Measurements from ENCODE around the gene GPR32. TPM values are rescaled to one million over a fixed set of nuclear protein-coding genes. Genes with fewer than 3 reads are reported as not detected.
A peak's percentile ranks its signal among the peaks of the same experiment; 100 is the strongest.
"Not testable (repeated sequence)": the region's sequence is repeated elsewhere in the genome, so short reads cannot be mapped to it uniquely, and the experiment has no call there.

The GPR32 gene
- total RNA-seq, 1 donor from 2014 or later: not detected

DNA sequence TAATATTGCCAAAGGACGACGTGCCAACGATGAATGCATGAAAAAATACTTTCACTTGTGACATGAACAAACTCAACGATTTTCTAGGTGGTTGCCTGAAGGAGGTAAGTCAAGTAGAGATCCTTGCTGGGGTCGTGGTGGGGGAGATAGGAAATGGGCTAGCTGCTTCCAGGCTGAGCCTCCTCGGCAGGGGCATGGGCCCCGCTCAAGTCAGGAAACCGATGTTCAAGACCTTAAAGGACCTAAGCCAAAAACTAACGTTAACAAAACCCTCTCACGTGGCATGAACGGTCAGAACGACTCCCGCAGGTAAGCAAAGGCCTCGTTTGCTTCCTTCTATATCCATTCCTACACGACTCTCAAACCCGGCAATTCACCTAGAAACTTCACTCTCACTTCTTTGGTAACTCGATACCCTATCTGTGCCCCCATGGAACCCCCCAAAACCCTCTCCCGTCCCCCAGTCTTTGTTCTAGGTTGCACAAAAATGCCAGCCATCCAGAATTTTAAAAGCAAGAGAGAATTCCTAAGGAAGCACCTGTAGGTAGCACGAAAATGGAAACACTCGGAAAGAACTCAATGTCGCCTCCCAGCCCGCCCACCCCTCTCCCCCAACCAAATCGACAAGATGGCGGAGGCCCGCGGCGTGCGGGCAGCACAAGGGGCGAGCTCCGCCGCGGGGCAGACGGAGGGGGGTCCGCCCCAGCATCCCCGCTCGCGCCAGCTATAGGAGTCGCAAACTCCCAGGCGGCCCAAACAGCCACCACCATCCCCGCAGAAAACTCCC is 33.6 kb downstream of the GPR32 start:
- DNase-seq: peak; percentile 47

DNA sequence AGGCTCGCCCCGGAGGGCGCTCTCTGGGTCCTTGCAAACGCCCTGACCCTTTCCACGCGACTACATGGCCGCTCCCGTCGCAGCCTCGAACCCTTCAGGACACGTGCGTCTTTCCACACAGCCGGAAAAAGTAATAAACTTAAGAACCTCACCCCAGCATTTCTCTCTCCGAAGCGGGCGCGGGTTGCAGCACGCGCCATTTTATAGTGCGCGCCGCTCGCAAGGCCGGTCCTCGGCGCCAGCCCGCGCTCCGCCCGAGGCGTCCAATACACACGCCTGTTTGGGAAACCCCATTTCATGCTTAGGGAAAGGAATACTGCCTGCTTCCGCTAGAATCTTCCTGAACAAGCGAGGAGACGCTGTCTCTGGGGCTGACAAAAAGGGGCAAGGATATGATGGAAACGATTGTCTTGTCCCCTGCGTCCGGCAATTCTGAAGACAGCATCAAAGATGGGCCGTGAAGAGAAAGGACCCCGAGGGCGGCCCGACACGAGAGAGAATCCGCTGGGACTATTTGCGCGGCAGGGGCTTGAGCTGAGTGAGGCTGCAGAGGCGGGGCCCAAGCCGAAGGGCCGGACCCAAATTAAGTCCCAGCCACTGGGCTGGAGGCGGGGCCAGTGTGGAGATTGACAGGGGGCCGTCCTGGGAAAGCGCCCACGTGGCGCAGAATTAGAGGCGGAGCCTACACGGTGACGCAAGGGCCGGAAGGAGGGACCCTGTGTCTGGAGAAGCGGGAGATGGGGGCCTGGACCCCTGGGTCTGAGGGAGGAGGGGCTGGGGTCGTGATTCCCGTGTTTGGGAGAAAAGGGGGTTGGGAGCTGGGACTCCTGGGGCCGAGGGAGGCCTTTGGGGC is 34.4 kb downstream of the GPR32 start:
- DNase-seq: peak; percentile 100

DNA sequence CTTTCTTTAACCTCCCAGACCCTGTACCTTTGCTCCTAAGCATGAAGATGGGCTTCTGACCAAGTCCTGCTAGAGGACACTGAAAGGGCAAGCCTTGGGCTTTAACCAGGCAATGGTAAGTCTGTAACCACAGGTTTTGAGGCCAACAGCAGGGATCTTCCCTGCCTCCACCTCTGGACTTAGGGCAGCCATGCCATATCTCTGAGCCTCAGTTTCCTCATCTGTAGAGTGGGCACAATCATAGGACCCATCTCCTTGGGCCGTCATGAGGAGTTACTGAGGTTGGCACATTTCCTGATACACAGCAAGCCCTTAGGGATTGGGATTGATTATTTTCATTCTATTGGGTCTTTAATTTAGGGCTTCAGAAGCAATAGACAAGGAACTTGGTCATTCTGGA is 38.6 kb downstream of the GPR32 start:
- DNase-seq: no peak

DNA sequence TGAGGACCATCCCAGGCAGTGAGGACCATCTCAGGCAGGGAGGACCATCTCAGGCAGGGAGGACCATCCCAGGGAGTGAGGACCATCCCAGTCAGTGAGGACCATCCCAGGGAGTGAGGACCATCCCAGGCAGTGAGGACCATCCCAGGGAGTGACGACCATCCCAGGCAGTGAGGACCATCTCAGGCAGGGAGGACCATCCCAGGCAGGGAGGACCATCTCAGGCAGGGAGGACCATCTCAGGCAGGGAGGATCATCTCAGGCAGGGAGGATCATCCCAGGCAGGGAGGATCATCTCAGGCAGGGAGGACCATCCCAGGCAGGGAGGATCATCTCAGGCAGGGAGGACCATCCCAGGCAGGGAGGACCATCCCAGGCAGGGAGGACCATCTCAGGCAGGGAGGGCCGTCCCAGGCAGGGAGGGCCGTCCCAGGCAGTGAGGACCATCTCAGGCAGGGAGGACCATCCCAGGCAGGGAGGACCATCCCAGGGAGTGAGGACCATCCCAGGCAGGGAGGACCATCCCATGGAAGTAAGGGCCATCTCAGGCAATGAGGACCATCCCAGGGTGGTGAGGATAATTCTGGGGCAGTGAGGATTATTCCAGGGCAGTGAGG is 41.5 kb downstream of the GPR32 start:
- not testable (repeated sequence) for DNase-seq

DNA sequence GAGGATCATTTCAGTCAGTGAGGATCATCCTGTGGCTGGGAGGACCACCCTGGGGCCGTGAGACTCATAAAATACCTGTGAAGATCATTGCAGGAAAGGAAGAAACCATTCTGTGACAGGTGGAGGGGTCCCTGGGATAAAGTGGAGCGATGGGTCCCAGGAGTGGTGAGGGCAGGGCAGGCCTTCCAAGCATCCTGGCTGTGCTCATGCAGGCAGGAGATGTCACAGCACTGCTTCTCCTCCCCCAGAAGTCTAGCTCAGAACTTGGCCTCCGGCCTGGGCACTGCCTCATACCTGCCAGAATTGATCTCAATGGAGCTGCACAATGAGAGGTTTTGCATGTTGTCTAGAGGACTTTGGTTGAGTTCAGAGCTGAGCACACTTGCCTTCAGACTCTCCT is 42.2 kb downstream of the GPR32 start:
- no peak for DNase-seq

DNA sequence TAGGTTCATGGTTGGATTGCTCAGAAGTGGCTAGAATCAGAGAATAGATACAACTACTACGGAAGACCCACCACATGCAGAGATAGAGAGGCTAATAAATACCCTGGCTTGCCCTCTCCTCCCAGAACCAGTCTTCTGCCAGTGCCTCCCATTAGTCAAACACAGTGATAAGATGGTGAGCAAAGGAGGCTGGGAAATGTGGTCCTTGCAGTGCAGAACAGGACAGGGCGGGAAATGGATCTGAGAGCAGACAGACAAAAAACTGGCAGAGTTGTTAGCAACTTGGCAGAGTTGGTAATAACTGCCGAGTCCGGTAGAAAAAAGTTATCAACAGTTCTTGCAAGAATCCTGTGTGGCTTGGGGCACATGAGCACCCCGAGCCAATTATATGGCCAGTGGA is 44.6 kb downstream of the GPR32 start:
- DNase-seq: no peak

DNA sequence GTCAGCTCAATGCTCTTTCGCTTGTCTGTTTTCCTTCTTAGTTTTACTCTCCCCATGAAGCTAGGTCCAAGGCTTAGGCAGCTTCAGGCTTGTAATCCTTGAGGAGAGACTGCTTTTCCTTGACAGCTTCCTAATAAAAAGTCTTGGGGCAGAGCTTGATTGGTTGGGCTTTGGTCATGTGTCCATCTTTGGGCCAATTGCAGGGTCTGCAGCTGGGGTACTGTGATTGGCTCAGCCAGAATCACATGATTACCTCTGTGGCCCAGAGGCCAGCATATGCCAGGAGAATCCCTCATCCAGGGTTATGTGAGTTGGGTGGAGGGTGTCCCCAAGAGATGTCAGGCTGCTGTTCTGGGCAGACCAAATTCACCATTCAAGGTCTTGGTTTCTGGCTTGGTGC is 45.2 kb downstream of the GPR32 start:
- no peak for DNase-seq

DNA sequence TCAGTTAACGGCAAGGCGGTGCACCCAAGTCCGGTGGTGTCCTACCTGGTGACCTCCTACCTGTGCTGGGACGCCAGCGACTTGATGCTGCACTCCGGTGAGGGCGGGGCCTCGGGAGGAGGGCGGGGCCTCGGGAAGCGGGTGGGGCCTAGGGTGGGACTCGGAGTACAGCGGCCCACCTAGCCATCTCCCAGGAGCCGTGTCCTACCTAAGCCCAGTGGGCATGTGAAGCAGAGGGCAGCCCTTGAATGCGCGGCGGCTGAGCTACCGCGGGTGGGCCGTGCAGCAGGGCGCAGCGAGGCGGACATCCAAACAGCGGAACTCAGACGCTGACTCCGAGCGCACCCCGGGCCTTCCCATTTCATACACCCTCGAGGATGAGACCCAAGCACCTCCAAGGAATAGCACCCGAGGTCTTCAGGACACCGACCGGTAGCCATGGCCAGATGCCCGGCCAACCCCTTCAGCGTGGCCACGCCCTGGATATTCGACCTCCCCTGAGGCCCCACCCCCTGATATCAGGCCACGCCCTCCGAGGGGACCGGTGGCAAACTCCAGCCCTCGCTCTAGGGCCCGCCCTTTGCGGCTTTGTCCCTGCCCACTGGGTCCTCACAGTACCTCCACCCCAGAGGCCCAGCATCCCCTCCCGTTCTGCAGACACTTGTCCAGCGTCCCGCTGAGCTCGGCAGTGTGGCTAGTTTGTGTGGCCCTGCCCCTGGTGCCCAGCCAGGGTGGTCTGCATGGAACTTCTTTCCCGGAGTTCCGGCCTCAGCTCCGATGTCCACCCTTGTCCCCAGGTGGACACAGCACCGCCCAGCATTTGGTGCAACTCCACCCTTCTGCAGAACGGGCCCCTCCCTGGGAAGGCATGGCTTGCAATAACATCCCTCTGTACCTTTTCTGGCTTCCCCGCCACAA is 47.9 kb downstream of the GPR32 start:
- no peak for DNase-seq

DNA sequence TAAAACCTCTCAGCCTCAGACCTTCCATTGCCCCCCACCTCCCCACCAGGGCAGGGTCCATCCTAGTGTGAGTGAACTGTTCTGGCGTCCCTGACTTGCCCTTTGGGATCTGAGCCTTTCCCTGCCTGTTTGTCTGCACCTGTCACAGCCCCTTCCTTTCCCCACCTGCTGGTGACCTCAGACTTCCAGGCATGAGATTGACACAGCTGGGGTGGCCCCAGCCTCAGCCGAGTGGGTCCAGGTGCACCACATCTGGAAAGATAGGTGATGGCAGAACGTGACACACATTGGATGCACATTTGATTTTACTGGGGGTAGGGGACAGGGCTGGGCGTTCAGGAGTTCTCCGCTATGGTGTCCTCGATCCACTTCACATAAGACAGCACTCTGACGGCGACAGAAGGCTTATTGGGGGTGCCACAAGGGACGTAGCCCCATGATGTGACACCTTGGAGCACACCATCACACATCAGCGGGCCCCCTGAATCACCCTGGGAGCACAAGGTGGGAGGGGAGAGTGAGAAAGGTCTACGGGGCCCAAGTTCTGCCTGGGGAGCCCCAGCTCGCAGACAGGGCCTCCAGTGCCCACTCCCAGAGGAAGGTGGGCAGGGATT is 48.7 kb downstream of the GPR32 start:
- DNase-seq: no peak

DNA sequence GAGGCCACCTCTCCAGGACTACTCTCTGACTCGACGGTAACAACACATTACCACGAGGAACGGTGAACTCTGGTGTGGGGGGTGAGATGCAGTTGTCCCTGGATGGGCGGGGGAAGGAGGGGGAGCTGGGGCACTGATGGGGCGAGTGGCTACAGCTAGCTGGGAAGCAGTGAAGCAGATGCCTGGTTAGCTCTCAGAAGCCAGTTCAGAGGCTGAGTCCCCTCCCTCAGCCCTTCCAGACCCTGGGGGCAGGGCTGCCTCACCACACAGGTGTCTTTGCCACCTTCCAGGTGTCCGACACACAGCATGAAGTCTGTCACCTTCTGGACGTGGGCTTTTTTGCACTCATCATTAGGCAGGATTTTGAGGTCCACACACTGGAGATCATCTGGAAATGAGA is 49.4 kb downstream of the GPR32 start:
- no peak for DNase-seq

DNA sequence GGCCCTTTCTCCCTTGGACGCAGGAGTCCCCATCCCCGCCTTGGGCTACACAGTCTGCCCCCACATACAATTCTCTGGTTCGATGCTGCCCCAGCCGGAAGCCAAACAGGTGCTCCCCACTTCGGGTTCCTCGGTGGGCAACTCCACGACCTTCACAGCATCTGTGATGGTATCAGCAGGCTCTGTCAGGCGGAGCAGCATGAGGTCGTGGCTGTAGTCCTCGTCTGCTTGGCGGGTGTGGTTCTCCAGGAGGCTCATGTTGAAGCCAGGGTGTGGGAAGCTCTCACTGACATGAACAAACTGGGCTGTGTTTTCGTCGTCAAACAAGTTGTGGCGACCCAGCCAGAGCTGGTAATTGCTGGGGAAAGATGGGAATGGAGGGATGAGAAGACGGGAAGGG is 49.8 kb downstream of the GPR32 start:
- DNase-seq: no peak

DNA sequence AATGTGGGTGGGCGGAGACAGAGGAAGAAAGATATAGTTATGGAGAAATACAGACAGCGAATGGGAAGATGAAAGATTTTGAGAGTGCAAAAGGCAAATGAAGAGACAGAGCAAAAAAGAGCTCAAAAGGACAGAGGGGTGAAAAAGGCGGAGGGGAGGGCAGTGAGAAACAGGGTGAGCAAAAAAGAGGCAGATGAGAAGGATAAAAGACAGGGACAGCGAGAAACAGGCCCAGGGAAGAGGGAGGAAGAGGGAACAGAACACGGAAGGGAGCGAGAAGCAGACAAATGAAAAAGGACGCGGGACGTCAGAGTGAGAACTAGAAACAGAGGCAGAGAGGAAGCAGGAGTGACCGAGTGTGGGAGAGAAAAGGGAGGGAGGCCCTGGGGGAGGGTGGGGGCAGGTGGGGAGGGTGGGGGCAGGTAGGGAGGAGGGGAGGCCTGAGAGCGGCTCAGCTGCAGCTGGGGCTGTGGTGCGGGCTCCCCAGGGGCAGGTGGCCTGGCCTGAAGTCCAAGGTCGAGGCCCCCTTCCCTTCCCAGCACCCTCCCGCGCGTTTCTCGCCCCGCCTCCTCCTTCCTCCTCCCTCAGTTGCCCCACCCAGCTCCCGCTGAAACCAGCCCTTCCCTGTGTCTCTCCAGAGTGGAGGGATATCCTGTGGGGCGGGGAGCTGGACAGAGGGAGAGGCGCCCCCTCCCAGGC is 50.4 kb downstream of the GPR32 start:
- no peak for DNase-seq

DNA sequence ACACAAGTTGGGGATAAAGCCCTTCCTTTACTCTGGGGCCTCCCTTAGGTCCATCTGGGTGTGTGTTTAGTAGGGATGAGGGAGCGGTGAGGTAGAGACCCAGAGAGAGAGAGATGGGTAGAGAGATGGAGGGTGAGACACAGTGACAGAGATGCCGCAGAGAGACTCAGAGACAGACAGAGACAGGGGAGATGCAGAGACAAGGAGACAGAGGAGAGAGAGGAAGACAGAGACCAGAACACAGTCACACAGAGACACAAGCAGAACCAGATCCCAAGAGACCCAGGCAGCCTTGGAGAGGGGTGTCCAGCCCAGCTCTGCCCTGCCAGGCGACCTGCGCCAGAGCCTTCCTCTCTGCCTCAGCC is 51.0 kb downstream of the GPR32 start:
- DNase-seq: no peak

Small RNA genes within 50 kb of the gene (small RNA-seq; reads per million reads assigned to genes)
- gene SNORD88A (ENCODE audit: low replicate concordance) (99.1 reads per million, percentile 97 among the genes with 10 or more reads in this experiment), gene SNORD88B (ENCODE audit: low replicate concordance) (not detected), gene SNORD88C (ENCODE audit: low replicate concordance) (not detected)

Other genes starting within 250 kb of the GPR32 start
- 13.0 TPM for gene LRRC4B, start 202.0 kb upstream of the GPR32 start, total RNA-seq
- 0.10 TPM for gene SYT3, start 130.6 kb upstream of the GPR32 start, total RNA-seq
- gene C19orf81, start 121.0 kb upstream of the GPR32 start, total RNA-seq: not detected
- gene SHANK1, start 50.7 kb upstream of the GPR32 start, total RNA-seq: 6.3 TPM
- 23.1 TPM for gene CLEC11A, start 47.1 kb upstream of the GPR32 start, total RNA-seq
- not detected for gene ACP4, start 20.0 kb downstream of the GPR32 start, total RNA-seq
- not detected for gene KLK1, start 53.3 kb downstream of the GPR32 start, total RNA-seq
- gene KLK15, start 63.1 kb downstream of the GPR32 start, total RNA-seq: not detected
- gene KLK3, start 84.5 kb downstream of the GPR32 start, total RNA-seq: not detected
- not detected for gene KLK2, start 103.0 kb downstream of the GPR32 start, total RNA-seq
- not detected for gene KLK4, start 140.9 kb downstream of the GPR32 start, total RNA-seq
- gene KLK5, start 182.6 kb downstream of the GPR32 start, total RNA-seq: 1.1 TPM
- not detected for gene KLK6, start 199.1 kb downstream of the GPR32 start, total RNA-seq
- gene KLK7, start 213.5 kb downstream of the GPR32 start, total RNA-seq: 0.51 TPM
- 1.3 TPM for gene KLK8, start 231.1 kb downstream of the GPR32 start, total RNA-seq
- gene KLK10, start 249.2 kb downstream of the GPR32 start, total RNA-seq: 13.8 TPM

Measured in tongue (tissue), 3 donors.